Suppressor macrophage treated with lipopolysaccharide for 1 hour (primary cell): ENCODE data around the gene MCEE.
A peak's percentile ranks its signal among the peaks of the same experiment; 100 is the strongest.
"Not testable (repeated sequence)": the region's sequence is repeated elsewhere in the genome, so short reads cannot be mapped to it uniquely, and the experiment has no call there.

Experiments
- DNase-seq, 3 donors: peaks; one replicate each; pipeline ENCODE4 v3.0.0-alpha.2; 2020 to 2022

The MCEE gene

GRCh38 chr2:71125506-71126294, 4.3 kb downstream of the MCEE start:
- no peak for DNase-seq

- no peak for DNase-seq
These were observed 7.4 kb downstream of the MCEE start for GRCh38 chr2:71122387-71123298.

- no peak for DNase-seq
These were observed 8.6 kb downstream of the MCEE start for GRCh38 chr2:71121479-71121878.

GRCh38 chr2:71120195-71120594, 9.8 kb downstream of the MCEE start:
- DNase-seq, result no peak

- DNase-seq, result no peak
These were observed 13.0 kb downstream of the MCEE start for GRCh38 chr2:71117063-71117462.

- no peak for DNase-seq
These were observed 16.2 kb downstream of the MCEE start for GRCh38 chr2:71113843-71114242.

GRCh38 chr2:71108091-71108490, 21.9 kb downstream of the MCEE start:
- DNase-seq, result no peak

- not testable (repeated sequence) for DNase-seq
These were observed 23.6 kb downstream of the MCEE start for GRCh38 chr2:71106463-71106862.

GRCh38 chr2:71103809-71104208, 26.2 kb downstream of the MCEE start:
- no peak for DNase-seq

GRCh38 chr2:71102981-71103681, 26.9 kb downstream of the MCEE start:
- no peak for DNase-seq

GRCh38 chr2:71101656-71102055, 28.4 kb downstream of the MCEE start:
- DNase-seq, result peak; percentile 82 to 90 (median 89)

GRCh38 chr2:71100195-71100964, 29.6 kb downstream of the MCEE start:
- DNase-seq, result peak; percentile 62 to 78 (median 72)

- not testable (repeated sequence) for DNase-seq
These were observed 37.4 kb downstream of the MCEE start for GRCh38 chr2:71092491-71093260.

GRCh38 chr2:71091808-71092207, 38.2 kb downstream of the MCEE start:
- DNase-seq, result not testable (repeated sequence)

- DNase-seq, result not testable (repeated sequence)
These were observed 40.6 kb downstream of the MCEE start for GRCh38 chr2:71089475-71089874.

- not testable (repeated sequence) for DNase-seq
These were observed 44.6 kb downstream of the MCEE start for GRCh38 chr2:71085325-71086003.

GRCh38 chr2:71083752-71084312, 46.2 kb downstream of the MCEE start:
- not testable (repeated sequence) for DNase-seq

- DNase-seq, result not testable (repeated sequence)
These were observed 46.7 kb downstream of the MCEE start for GRCh38 chr2:71083297-71083696.

- no peak for DNase-seq
These were observed 47.4 kb downstream of the MCEE start for GRCh38 chr2:71082402-71083252.

- no peak for DNase-seq
These were observed 51.4 kb downstream of the MCEE start for GRCh38 chr2:71078624-71079023.
